Fibroblast of villous mesenchyme (primary cell): ENCODE results near the gene VRK1. TPM values are rescaled to one million over a fixed set of nuclear protein-coding genes. Genes with fewer than 3 reads are reported as not detected.
"Not testable (repeated sequence)": the region's sequence is repeated elsewhere in the genome, so short reads cannot be mapped to it uniquely, and the experiment has no call there.

ENCODE experiments used
- DNase-seq: peaks from one replicate; pipeline ENCODE4 v3.0.0-alpha.2; 2010; ENCODE audit warnings: low read depth
- H3K4me3 ChIP-seq: 2 replicates; pipeline ENCODE4 v1.5.1; 2011; ENCODE audit warnings: low read depth, mild to moderate bottlenecking, low read length
- CTCF ChIP-seq: IDR thresholded peaks from 2 replicates; pipeline ENCODE4 v1.5.1; 2012; ENCODE audit warnings: low read depth, mild to moderate bottlenecking, low read length; ENCODE audit not compliant: insufficient read depth
- total RNA-seq: library from RNA; depleted of rRNA; stranded (reverse); fragments of >200 nt; gene quantifications from 2 replicates; pipeline ENCODE4 v1.2.3, GENCODE V29; 2012

VRK1 gene
- total RNA-seq, 1 donor, result 47.1 TPM

GRCh38 chr14:96876747-96877146 lies 79.6 kb downstream of the VRK1 start:
- no peak for TF ChIP-seq CTCF
- no peak overlapping the region for H3K4me3 ChIP-seq
- DNase-seq, result no peak

- no peak for TF ChIP-seq CTCF
- no peak overlapping the region for H3K4me3 ChIP-seq
- DNase-seq, result no peak
Measured at GRCh38 chr14:96881713-96882112, 84.5 kb downstream of the VRK1 start.

GRCh38 chr14:96883974-96884373 lies 86.8 kb downstream of the VRK1 start:
- not testable (repeated sequence) for DNase-seq

GRCh38 chr14:96888158-96888557 lies 91.0 kb downstream of the VRK1 start:
- DNase-seq, result no peak
- H3K4me3 ChIP-seq, result no peak overlapping the region
- TF ChIP-seq CTCF, result no peak

More at GRCh38 chr14:96883974-96884373, 86.8 kb downstream of the VRK1 start:
- H3K4me3 ChIP-seq, result not testable (repeated sequence)

- H3K4me3 ChIP-seq, result no peak overlapping the region
- TF ChIP-seq CTCF, result no peak
- DNase-seq, result no peak
Measured at GRCh38 chr14:96888593-96888992, 91.4 kb downstream of the VRK1 start.

GRCh38 chr14:96889091-96889490 lies 91.9 kb downstream of the VRK1 start:
- TF ChIP-seq CTCF, result no peak
- H3K4me3 ChIP-seq, result no peak overlapping the region
- no peak for DNase-seq

- H3K4me3 ChIP-seq, result no peak overlapping the region
- DNase-seq, result no peak
- no peak for TF ChIP-seq CTCF
Measured at GRCh38 chr14:96893966-96894622, 96.9 kb downstream of the VRK1 start.
